SJSA1 (cell line): ENCODE data around the gene TMEM106A. TPM values are rescaled to one million over a fixed set of nuclear protein-coding genes. Genes with fewer than 3 reads are reported as not detected.
"Not testable (repeated sequence)": the region's sequence is repeated elsewhere in the genome, so short reads cannot be mapped to it uniquely, and the experiment has no call there.

ENCODE experiments used
- DNase-seq, 2 experiments: peaks; one replicate each; pipeline ENCODE4 v3.0.0-alpha.2; 2015 to 2020; ENCODE audit warnings: low spot score in 2 of 2, low read depth in 1 of 2
- H3K27ac ChIP-seq: fragments of 250-450 bp; sonication (Bioruptor Pico); 2 replicates; pipeline ENCODE4 v1.5.1; 2020; ENCODE audit warnings: mild to moderate bottlenecking, moderate library complexity
- H3K27me3 ChIP-seq: fragments of 250-450 bp; sonication (Bioruptor Pico); replicated peaks from 2 replicates; pipeline ENCODE4 v1.5.1; 2020; ENCODE audit warnings: mild to moderate bottlenecking, moderate library complexity
- H3K36me3 ChIP-seq: fragments of 250-450 bp; sonication (Bioruptor Pico); 2 replicates; pipeline ENCODE4 v1.5.1; 2020; ENCODE audit warnings: mild to moderate bottlenecking
- H3K4me1 ChIP-seq: fragments of 250-450 bp; sonication (Bioruptor Pico); replicated peaks from 2 replicates; pipeline ENCODE4 v1.6.1; 2021; ENCODE audit warnings: mild to moderate bottlenecking
- H3K4me3 ChIP-seq: fragments of 250-450 bp; sonication (Bioruptor Pico); 2 replicates; pipeline ENCODE4 v1.5.1; 2020; ENCODE audit warnings: mild to moderate bottlenecking
- H3K9me3 ChIP-seq: fragments of 250-450 bp; sonication (Bioruptor Pico); replicated peaks from 2 replicates; pipeline ENCODE4 v1.5.1; 2020; ENCODE audit warnings: mild to moderate bottlenecking
- total RNA-seq: library from RNA; depleted of rRNA; stranded (reverse); fragments of >200 nt; shearing (Covaris generic); gene quantifications from 2 replicates; pipeline ENCODE4 v1.2.3, GENCODE V29; 2014

TMEM106A gene
- total RNA-seq, 1 experiment from 2014 or later: 6.2 TPM

GRCh38 chr17:43199633-43200032 is 12.0 kb upstream of the TMEM106A start:
- Histone ChIP-seq H3K27me3 (no peaks in the 10 kb centered on the region), H3K9me3 (no peaks in the 10 kb centered on the region; the same call in 1 of the 2 replicates), H3K36me3 (peaks cover 96% of the 10 kb centered on the region), H3K4me1 (no peaks in the 10 kb centered on the region), H3K4me3 (no peak overlapping the region), H3K27ac (no peak overlapping the region)
- no peak for DNase-seq

DNA sequence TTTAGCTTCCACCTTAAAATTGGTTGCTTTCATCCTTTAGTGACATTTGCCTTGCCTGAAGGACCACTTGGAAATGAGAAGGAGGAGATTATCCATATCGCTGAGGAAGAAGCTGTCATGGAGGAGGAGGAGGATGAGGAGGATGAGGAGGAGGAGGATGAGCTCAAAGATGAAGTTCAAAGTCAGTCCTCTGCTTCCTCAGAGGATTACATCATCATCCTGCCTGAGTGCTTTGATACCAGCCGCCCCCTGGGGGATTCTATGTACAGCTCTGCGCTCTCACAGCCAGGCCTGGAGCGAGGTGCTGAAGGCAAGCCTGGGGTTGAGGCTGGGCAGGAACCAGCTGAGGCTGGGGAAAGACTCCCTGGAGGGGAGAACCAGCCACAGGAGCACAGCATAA is 11.5 kb upstream of the TMEM106A start:
- Histone ChIP-seq H3K9me3 (no peaks in the 10 kb centered on the region), H3K27me3 (no peaks in the 10 kb centered on the region), H3K4me1 (no peaks in the 10 kb centered on the region), H3K36me3 (peaks cover 93% of the 10 kb centered on the region), H3K27ac (no peak overlapping the region), H3K4me3 (no peak overlapping the region)
- DNase-seq: no peak

DNA sequence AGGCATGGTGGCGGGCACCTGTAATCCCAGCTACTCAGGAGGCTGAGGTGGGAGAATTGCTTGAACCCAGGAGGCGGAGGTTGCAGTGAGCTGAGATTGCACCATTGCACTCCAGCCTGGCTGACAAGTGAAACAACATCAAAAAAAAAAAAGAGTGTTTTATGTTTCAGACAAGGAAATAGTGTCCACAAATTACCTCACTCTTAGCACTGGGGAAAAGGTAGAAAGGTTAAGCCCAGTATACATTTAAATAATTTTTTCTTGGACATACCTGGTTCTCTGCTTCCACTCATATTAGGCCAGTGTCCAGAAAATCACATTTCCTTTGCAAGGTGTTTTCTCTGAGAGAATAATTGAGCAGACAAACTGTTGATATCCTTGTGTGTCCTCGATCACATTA is 8.7 kb upstream of the TMEM106A start:
- H3K27me3 ChIP-seq, H3K27ac ChIP-seq, DNase-seq, H3K9me3 ChIP-seq, H3K4me1 ChIP-seq, H3K4me3 ChIP-seq: not testable (repeated sequence)
- peaks cover 71% of the 10 kb centered on the region for H3K36me3 ChIP-seq

DNA sequence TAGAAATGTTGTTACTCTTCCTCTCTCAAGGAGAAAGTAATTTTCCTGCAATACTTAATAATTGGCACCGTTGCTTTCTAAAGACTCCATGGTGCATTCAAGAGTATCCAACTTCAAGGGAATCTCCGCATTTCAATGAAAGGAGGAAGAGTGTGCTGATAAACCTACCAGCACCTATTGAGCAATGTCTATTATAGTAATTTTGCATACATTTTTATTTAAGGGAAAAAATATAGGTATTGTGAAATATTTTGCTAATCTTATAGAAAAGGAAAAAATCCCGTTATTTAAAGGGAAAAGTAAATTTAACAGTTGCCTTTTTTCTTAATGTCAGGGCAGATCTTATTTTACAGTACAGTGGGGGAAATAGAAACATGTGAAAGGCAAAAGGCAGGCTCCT is 1.1 kb upstream of the TMEM106A start:
- DNase-seq: no peak
- Histone ChIP-seq H3K4me3 (no peak overlapping the region), H3K27ac (peak overlapping the region; percentile 72), H3K36me3 (peaks cover 31% of the 10 kb centered on the region), H3K4me1 (peaks cover 19% of the 10 kb centered on the region), H3K27me3 (no peaks in the 10 kb centered on the region), H3K9me3 (no peaks in the 10 kb centered on the region)

GRCh38 chr17:43211123-43211479 is 574 bp upstream of the TMEM106A start:
- H3K27ac ChIP-seq: peak overlapping the region; percentile 72
- DNase-seq: no peak
- H3K9me3 ChIP-seq: no peaks in the 10 kb centered on the region
- H3K27me3 ChIP-seq: no peaks in the 10 kb centered on the region
- peaks cover 19% of the 10 kb centered on the region for H3K4me1 ChIP-seq
- H3K4me3 ChIP-seq: peak overlapping the region; percentile 56
- peaks cover 36% of the 10 kb centered on the region for H3K36me3 ChIP-seq

GRCh38 chr17:43212641-43213490 is 1.2 kb downstream of the TMEM106A start:
- no peak for DNase-seq
- peaks cover 50% of the 10 kb centered on the region for H3K36me3 ChIP-seq
- H3K27ac ChIP-seq: peak overlapping the region; percentile 29; the same call in 1 of the 2 replicates

DNA sequence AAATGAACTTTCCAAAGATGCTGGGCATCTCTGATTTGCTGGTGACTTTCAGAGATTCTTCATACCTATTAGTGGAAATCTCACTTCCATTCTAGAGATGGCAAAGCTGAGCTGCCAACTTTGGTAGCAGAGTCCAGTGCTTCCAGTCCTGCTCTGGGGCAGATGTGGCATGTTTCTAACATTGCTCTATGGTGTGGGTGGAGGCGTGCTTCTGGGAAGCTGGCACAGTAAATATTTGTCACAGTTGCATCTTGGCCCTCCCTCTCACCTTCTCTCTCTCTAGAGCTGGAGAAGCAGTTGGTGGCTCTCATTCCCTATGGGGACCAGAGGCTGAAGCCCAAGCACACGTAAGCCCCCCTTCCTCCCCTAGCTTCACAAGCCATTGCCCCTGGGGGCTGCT is 1.9 kb downstream of the TMEM106A start:
- no peak for DNase-seq
- Histone ChIP-seq H3K9me3 (no peaks in the 10 kb centered on the region), H3K36me3 (peaks cover 48% of the 10 kb centered on the region), H3K4me1 (peaks cover 19% of the 10 kb centered on the region), H3K27me3 (no peaks in the 10 kb centered on the region), H3K27ac (no peak overlapping the region), H3K4me3 (no peak overlapping the region)

More at GRCh38 chr17:43212641-43213490, 1.2 kb downstream of the TMEM106A start:
- Histone ChIP-seq H3K9me3 (no peaks in the 10 kb centered on the region), H3K4me3 (peak overlapping the region; percentile 56), H3K27me3 (no peaks in the 10 kb centered on the region), H3K4me1 (peaks cover 19% of the 10 kb centered on the region)

- H3K9me3 ChIP-seq: no peaks in the 10 kb centered on the region
- DNase-seq: no peak
- H3K36me3 ChIP-seq: peaks cover 53% of the 10 kb centered on the region
- H3K27ac ChIP-seq: no peak overlapping the region
- H3K4me3 ChIP-seq: no peak overlapping the region
- H3K27me3 ChIP-seq: no peaks in the 10 kb centered on the region
- H3K4me1 ChIP-seq: peaks cover 19% of the 10 kb centered on the region
Measured at GRCh38 chr17:43215341-43215740, 3.7 kb downstream of the TMEM106A start.

- Histone ChIP-seq H3K36me3 (peaks cover 53% of the 10 kb centered on the region), H3K27ac (no peak overlapping the region), H3K4me1 (peaks cover 10% of the 10 kb centered on the region), H3K27me3 (no peaks in the 10 kb centered on the region), H3K4me3 (no peak overlapping the region), H3K9me3 (no peaks in the 10 kb centered on the region)
- no peak for DNase-seq
Measured at GRCh38 chr17:43216369-43216761, 4.7 kb downstream of the TMEM106A start.

GRCh38 chr17:43216762-43217613 is 5.3 kb downstream of the TMEM106A start:
- Histone ChIP-seq H3K27me3 (no peaks in the 10 kb centered on the region), H3K9me3 (no peaks in the 10 kb centered on the region), H3K4me1 (peaks cover 10% of the 10 kb centered on the region), H3K4me3 (no peak overlapping the region), H3K36me3 (peaks cover 53% of the 10 kb centered on the region), H3K27ac (no peak overlapping the region)
- DNase-seq: no peak

- peaks cover 52% of the 10 kb centered on the region for H3K36me3 ChIP-seq
- H3K4me3 ChIP-seq: no peak overlapping the region
- H3K27me3 ChIP-seq: no peaks in the 10 kb centered on the region
- no peaks in the 10 kb centered on the region for H3K9me3 ChIP-seq
- no peak overlapping the region for H3K27ac ChIP-seq
- H3K4me1 ChIP-seq: peaks cover 5% of the 10 kb centered on the region
- peak in 1 of 2 experiments; percentile 40 for DNase-seq
Measured at GRCh38 chr17:43217614-43218087, 6.0 kb downstream of the TMEM106A start.

DNA sequence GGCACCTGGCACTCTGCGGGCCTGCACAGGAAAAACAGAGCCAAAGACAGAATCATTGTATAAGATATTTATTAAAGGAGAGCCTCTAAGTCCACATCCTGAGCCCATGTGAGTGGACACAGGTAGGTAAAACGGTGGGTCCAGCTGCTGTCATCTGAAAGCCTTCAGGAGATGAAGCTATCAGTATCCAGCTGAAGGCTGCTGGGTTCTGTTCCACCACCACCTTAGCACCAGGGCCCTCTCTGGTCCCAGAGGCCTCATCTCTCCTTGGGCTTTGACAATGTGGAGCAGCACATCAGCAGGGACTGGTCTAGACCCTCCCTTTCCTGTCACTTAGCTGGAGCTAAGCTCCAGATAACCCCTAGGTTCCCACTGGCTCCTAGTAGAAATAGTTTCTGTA is 7.3 kb downstream of the TMEM106A start:
- H3K9me3 ChIP-seq: no peaks in the 10 kb centered on the region

GRCh38 chr17:43219746-43220380 is 8.2 kb downstream of the TMEM106A start:
- H3K36me3 ChIP-seq: peaks cover 50% of the 10 kb centered on the region
- no peak overlapping the region for H3K4me3 ChIP-seq
- H3K27ac ChIP-seq: no peak overlapping the region
- no peaks in the 10 kb centered on the region for H3K9me3 ChIP-seq
- peak in 1 of 2 experiments; percentile 32 for DNase-seq
- no peaks in the 10 kb centered on the region for H3K27me3 ChIP-seq
- H3K4me1 ChIP-seq: no peaks in the 10 kb centered on the region

More for the DNA sequence above, 7.3 kb downstream of the TMEM106A start:
- Histone ChIP-seq H3K36me3 (peaks cover 53% of the 10 kb centered on the region), H3K27me3 (no peaks in the 10 kb centered on the region), H3K4me1 (no peaks in the 10 kb centered on the region), H3K4me3 (no peak overlapping the region), H3K27ac (no peak overlapping the region)
- peak in 1 of 2 experiments; percentile 31 for DNase-seq
